Subcutaneous abdominal adipose tissue (tissue), 5 donors: ENCODE data around the gene PTPRD.

Experiments
- H3K27ac ChIP-seq: one replicate; pipeline ENCODE4 v1.7.0; 2013; ENCODE audit warnings: low read depth, mild to moderate bottlenecking, inconsistent platforms, low read length, moderate library complexity
- H3K27me3 ChIP-seq, 5 donors: one replicate each; pipeline ENCODE4 v1.7.0; 2013; ENCODE audit warnings: low read length in 5 of 5, inconsistent platforms in 1 of 5; ENCODE audit not compliant: control insufficient read depth in 5 of 5, insufficient read depth in 4 of 5
- H3K36me3 ChIP-seq, 5 donors: one replicate each; pipeline ENCODE4 v1.7.0; 2013; ENCODE audit warnings: low read length in 5 of 5; ENCODE audit not compliant: control insufficient read depth in 5 of 5, insufficient read depth in 5 of 5
- H3K4me1 ChIP-seq, 5 donors: one replicate each; pipeline ENCODE4 v1.7.0; 2013; ENCODE audit warnings: low read length in 5 of 5, mild to moderate bottlenecking in 3 of 5, moderate library complexity in 1 of 5; ENCODE audit not compliant: control insufficient read depth in 5 of 5, insufficient read depth in 5 of 5
- H3K4me3 ChIP-seq, 5 donors: one replicate each; pipeline ENCODE4 v1.7.0; 2013; ENCODE audit warnings: low read length in 5 of 5, low read depth in 1 of 5
- H3K9ac ChIP-seq, 5 donors: one replicate each; pipeline ENCODE4 v1.7.0; 2013; ENCODE audit warnings: low read length in 5 of 5, mild to moderate bottlenecking in 4 of 5, moderate library complexity in 3 of 5
- H3K9me3 ChIP-seq, 5 donors: one replicate each; pipeline ENCODE4 v1.7.0; 2013; ENCODE audit warnings: low read length in 5 of 5; ENCODE audit not compliant: control insufficient read depth in 5 of 5
- donor health status: healthy.
- donor health status: healthy.
- donor health status: healthy.
- donor health status: healthy.
- donor health status: healthy.

PTPRD gene

DNA sequence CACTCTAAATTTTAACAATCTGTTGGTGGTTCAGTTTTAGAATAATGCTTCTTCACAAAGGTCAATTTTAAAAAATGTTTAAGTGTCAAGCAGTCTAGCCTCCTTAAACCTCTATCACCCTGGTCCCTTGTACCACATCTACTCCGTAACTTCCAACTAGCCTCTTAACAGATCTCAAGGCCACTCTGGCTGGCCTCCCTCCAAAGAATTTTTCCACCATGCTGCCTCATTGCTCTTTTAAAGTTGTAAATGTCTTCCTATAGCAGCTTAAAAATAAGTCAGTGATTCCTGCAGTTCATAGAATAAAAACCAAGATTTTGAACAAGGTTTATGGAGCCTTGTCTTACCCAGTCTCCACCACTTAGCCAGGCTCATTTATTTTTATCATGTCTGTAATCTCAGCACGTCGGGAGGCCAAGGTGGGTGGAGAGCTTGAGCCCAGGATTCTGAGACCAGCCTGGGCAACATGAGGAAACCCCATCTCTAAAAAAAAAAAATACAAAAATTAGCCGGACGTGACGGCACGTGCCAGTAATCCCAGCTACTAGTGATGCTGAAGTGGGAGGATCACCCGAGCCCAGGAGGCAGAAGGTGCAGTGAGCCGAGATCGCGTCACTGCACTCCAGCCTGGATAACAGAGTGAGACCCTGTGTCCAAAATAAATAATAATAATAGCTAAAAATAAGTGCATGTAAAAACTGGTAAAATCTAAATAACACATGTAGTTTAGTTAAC is 1888.4 kb downstream of the PTPRD start:
- Histone ChIP-seq H3K27ac (no peak overlapping the region), H3K4me3 (no peak overlapping the region), H3K27me3 (no peaks in the 10 kb centered on the region), H3K4me1 (no peaks in the 10 kb centered on the region), H3K36me3 (no peaks in the 10 kb centered on the region), H3K9me3 (no peaks in the 10 kb centered on the region), H3K9ac (no peak overlapping the region)

- Histone ChIP-seq H3K4me3 (no peak overlapping the region), H3K36me3 (no peaks in the 10 kb centered on the region), H3K9ac (no peak overlapping the region), H3K27ac (no peak overlapping the region), H3K9me3 (no peaks in the 10 kb centered on the region), H3K4me1 (peaks cover 0 to 4% (median 0%) of the 10 kb centered on the region in 5 donors), H3K27me3 (no peaks in the 10 kb centered on the region)
Measured at GRCh38 chr9:8723195-8723594, 1889.6 kb downstream of the PTPRD start.

GRCh38 chr9:8719833-8720486 is 1892.8 kb downstream of the PTPRD start:
- Histone ChIP-seq H3K9me3 (no peaks in the 10 kb centered on the region), H3K4me3 (no peak overlapping the region), H3K4me1 (peaks cover 0 to 4% (median 0%) of the 10 kb centered on the region in 5 donors), H3K9ac (no peak overlapping the region), H3K27ac (no peak overlapping the region), H3K36me3 (no peaks in the 10 kb centered on the region), H3K27me3 (no peaks in the 10 kb centered on the region)

DNA sequence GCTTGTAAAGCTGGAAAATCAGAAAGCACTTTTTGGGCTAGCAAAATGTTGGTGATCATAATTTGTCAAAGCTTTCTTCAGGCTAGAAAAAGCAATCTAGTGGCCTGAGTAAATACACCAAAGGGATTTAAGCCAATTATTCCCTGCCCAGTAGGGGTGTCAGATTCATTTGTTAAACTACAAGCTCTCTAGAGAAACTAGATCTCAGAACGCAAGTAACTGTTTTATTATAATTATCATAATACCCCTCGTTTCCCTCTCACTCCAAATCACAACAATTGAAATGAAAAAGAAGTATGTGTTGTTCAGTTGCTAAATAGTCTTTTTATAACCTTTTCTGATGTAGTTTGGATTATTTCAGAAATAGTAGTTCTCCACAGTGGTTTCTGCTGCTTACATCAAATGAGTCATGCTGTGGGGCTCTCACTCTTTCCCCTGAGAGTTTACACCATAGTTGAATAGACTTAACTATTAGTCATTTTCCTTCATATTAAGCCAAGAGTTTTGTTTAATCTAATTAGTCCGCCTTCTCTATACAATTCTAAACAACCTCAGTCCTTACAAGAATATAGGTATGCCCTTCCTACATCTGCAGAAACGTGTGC is 1894.6 kb downstream of the PTPRD start:
- Histone ChIP-seq H3K9ac (no peak overlapping the region), H3K27ac (no peak overlapping the region), H3K36me3 (no peaks in the 10 kb centered on the region), H3K4me1 (peaks cover 0 to 4% (median 0%) of the 10 kb centered on the region in 5 donors), H3K27me3 (no peaks in the 10 kb centered on the region), H3K9me3 (no peaks in the 10 kb centered on the region), H3K4me3 (peak overlapping the region in 1 of 5 donors; percentile 11)

- H3K36me3 ChIP-seq, result no peaks in the 10 kb centered on the region
- peaks cover 0 to 4% (median 0%) of the 10 kb centered on the region in 5 donors for H3K4me1 ChIP-seq
- no peak overlapping the region for H3K27ac ChIP-seq
- no peak overlapping the region for H3K4me3 ChIP-seq
- no peaks in the 10 kb centered on the region for H3K27me3 ChIP-seq
- no peak overlapping the region for H3K9ac ChIP-seq
- no peaks in the 10 kb centered on the region for H3K9me3 ChIP-seq
Measured at GRCh38 chr9:8717146-8717545, 1895.7 kb downstream of the PTPRD start.

- Histone ChIP-seq H3K9ac (no peak overlapping the region), H3K27me3 (no peaks in the 10 kb centered on the region), H3K4me1 (peaks cover 0 to 4% (median 0%) of the 10 kb centered on the region in 5 donors), H3K27ac (no peak overlapping the region), H3K36me3 (no peaks in the 10 kb centered on the region), H3K9me3 (no peaks in the 10 kb centered on the region), H3K4me3 (no peak overlapping the region)
Measured at GRCh38 chr9:8715788-8716187, 1897.0 kb downstream of the PTPRD start.

- Histone ChIP-seq H3K9ac (no peak overlapping the region), H3K27ac (no peak overlapping the region), H3K4me1 (peaks cover 0 to 4% (median 0%) of the 10 kb centered on the region in 5 donors), H3K4me3 (no peak overlapping the region), H3K27me3 (no peaks in the 10 kb centered on the region), H3K36me3 (no peaks in the 10 kb centered on the region), H3K9me3 (no peaks in the 10 kb centered on the region)
Measured at GRCh38 chr9:8713811-8714165, 1899.0 kb downstream of the PTPRD start.

- Histone ChIP-seq H3K4me3 (no peak overlapping the region), H3K9me3 (no peaks in the 10 kb centered on the region), H3K4me1 (no peaks in the 10 kb centered on the region), H3K36me3 (no peaks in the 10 kb centered on the region), H3K27me3 (no peaks in the 10 kb centered on the region), H3K27ac (no peak overlapping the region), H3K9ac (no peak overlapping the region)
Measured at GRCh38 chr9:8713149-8713810, 1899.5 kb downstream of the PTPRD start.

DNA sequence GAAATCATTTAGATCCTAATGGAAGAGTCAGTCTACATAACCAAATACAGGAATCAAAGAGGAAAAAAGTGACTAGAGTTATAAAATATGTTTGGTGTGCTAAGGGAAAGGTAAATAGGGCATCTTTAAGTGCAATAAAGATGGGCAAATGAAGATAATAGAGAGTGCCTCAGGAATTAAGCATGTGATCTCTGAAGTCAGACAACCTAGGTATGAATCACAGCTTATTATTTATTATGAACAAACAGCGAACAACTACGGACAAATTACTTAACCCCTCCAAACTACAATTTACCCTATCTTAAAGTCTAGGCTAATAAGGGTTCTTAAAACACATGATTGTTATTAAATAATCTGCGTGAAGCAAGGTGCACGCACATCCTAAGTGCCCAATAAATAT is 1903.1 kb downstream of the PTPRD start:
- Histone ChIP-seq H3K27me3 (no peaks in the 10 kb centered on the region), H3K9me3 (no peaks in the 10 kb centered on the region), H3K4me1 (no peaks in the 10 kb centered on the region), H3K9ac (no peak overlapping the region), H3K4me3 (no peak overlapping the region), H3K36me3 (no peaks in the 10 kb centered on the region), H3K27ac (no peak overlapping the region)

- H3K9ac ChIP-seq, result no peak overlapping the region
- H3K27me3 ChIP-seq, result no peaks in the 10 kb centered on the region
- H3K4me1 ChIP-seq, result no peaks in the 10 kb centered on the region
- no peaks in the 10 kb centered on the region for H3K9me3 ChIP-seq
- H3K36me3 ChIP-seq, result no peaks in the 10 kb centered on the region
- no peak overlapping the region for H3K27ac ChIP-seq
- H3K4me3 ChIP-seq, result no peak overlapping the region
Measured at GRCh38 chr9:8708728-8709127, 1904.1 kb downstream of the PTPRD start.
